Activated naive CD4-positive, alpha-beta T cell treated with anti-CD3 and anti-CD28 coated beads, Interleukin-2, amount 10 ng/mL, durations not matched to agents 7 days and 5 days (primary cell): ENCODE results near the gene ZFX.

Experiments used
- CTCF ChIA-PET: fragments of 350-600 bp; sonication (Branson Sonifier 250); formaldehyde crosslinking; loops from one replicate; lab custom pipeline; 2021; ENCODE audit warnings: antibody characterized with exemption; lab: Charles Lee
- DNase-seq: peaks from one replicate; pipeline ENCODE4 v3.0.0-alpha.2; 2020
- H3K27ac Mint-ChIP-seq: one replicate; pipeline ENCODE4 v1.8.0; 2021; ENCODE audit warnings: mild to moderate bottlenecking, moderate library complexity, mixed read lengths
- H3K27me3 Mint-ChIP-seq: one replicate; pipeline ENCODE4 v1.8.0; 2021; ENCODE audit warnings: mild to moderate bottlenecking, mixed read lengths
- H3K36me3 Mint-ChIP-seq: one replicate; pipeline ENCODE4 v1.8.0; 2021; ENCODE audit warnings: mixed read lengths
- H3K4me1 Mint-ChIP-seq: one replicate; pipeline ENCODE4 v1.8.0; 2021; ENCODE audit warnings: mixed read lengths
- H3K4me3 Mint-ChIP-seq: one replicate; pipeline ENCODE4 v1.8.0; 2021; ENCODE audit warnings: mild to moderate bottlenecking, moderate library complexity, mixed read lengths
- H3K9me3 Mint-ChIP-seq: one replicate; pipeline ENCODE4 v1.8.0; 2021; ENCODE audit warnings: mixed read lengths

The ZFX gene

DNA sequence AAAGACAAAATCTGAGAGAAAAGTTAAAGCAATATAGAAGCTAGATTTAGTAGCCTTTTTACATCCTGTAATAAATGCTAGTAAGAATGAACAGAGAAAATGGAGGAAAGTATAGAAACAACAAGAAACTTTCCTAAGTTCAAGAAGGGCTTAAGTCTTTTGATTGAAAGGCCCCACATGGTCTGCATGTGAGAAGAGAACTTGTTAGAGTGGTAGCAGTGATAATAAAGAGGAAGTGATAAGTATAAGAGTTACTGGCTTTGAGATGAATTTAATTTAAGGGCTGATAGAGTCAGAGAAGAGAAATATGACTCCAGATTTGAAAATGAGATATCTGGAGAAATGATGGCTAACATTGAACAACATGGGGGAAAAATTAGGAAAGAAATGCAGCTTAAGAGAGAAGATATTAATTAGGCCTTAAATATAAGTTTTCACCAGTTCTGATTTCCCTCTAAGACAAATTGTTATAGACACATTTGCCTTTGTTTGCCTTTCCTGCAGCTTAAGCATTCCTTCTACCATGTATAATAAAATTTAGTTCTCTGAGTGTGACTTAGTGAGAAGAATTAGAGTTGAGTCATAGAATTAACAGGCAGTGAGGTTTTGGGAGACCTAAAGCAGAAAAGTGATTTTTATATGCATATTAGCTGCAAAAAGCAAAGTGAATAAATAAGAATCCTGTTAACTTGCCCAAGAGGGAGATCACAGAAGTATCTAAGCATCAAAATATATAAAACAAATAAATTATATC lies 18.4 kb downstream of the ZFX start:
- peaks cover 24% of the 10 kb centered on the region for H3K36me3 Mint-ChIP-seq
- H3K27me3 Mint-ChIP-seq = no peaks in the 10 kb centered on the region
- no peak overlapping the region for H3K4me3 Mint-ChIP-seq
- no peaks in the 10 kb centered on the region for H3K9me3 Mint-ChIP-seq
- no peak for DNase-seq
- peaks cover 34% of the 10 kb centered on the region for H3K4me1 Mint-ChIP-seq
- no peak overlapping the region for H3K27ac Mint-ChIP-seq
- CTCF ChIA-PET = no interaction called here

DNA sequence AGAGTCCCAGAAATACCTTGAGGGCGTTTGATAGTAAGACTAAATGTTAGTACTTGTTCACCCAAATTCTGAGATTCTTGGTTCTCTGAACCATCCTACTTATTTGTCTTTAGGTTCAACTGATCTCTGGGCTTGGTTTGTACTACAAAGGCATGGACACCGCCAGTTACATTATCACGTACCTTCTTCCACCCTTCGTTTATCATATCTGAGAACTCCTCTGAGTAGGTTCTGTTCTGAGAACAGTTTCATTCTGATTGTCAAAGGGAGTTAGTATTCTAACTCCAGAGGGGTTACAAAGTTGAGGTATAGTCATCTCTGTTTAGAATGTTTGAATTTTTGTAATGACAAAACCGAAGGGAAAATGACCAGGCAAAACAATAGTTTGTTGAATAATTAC lies 19.3 kb downstream of the ZFX start:
- H3K4me1 Mint-ChIP-seq = peaks cover 34% of the 10 kb centered on the region
- H3K36me3 Mint-ChIP-seq = peaks cover 27% of the 10 kb centered on the region
- no peaks in the 10 kb centered on the region for H3K27me3 Mint-ChIP-seq
- no peak for DNase-seq
- CTCF ChIA-PET = no interaction called here
- H3K27ac Mint-ChIP-seq = peak overlapping the region; percentile 79
- no peaks in the 10 kb centered on the region for H3K9me3 Mint-ChIP-seq
- H3K4me3 Mint-ChIP-seq = no peak overlapping the region

- Mint-ChIP-seq H3K27ac (peak overlapping the region; percentile 79), H3K9me3 (no peaks in the 10 kb centered on the region), H3K4me1 (peaks cover 34% of the 10 kb centered on the region), H3K4me3 (no peak overlapping the region), H3K27me3 (no peaks in the 10 kb centered on the region), H3K36me3 (peaks cover 27% of the 10 kb centered on the region)
- CTCF ChIA-PET = no interaction called here
- no peak for DNase-seq
Observed at GRCh38 chrX:24169211-24169610, 19.7 kb downstream of the ZFX start.

DNA sequence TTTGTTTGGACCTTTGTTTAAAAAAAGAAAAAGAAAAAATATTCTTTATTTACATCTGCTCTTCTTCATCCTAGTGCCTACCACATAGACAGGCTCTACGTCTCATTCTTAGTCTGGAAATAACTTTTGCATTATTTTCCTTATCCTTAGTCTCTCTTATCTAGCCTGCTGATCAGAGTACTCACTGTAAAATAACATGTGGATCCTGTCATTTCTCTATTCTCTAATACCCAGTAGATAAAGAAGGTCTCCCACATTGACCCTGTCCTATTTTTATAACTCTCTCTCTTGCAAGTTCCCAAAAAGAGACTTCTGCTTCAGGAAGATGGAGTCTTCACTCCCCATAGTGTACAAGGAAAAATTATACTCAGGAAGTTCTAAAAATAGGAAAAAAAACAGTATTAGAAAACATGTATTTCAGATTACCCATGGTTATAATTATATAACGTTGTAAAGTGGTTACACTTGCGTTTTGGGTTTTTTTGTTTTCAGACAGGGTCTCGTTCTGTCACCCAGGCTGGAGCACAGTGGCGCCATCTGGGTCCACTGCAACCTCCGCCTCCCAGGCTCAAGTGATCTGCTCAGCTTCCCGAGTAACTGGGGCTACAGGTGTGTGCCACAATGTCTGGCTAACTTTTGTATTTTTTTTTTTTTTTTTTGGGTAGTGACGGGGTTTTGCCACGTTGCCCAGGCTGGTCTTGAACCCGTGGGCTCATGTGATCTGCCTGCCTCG lies 23.8 kb downstream of the ZFX start:
- H3K27ac Mint-ChIP-seq = no peak overlapping the region

DNA sequence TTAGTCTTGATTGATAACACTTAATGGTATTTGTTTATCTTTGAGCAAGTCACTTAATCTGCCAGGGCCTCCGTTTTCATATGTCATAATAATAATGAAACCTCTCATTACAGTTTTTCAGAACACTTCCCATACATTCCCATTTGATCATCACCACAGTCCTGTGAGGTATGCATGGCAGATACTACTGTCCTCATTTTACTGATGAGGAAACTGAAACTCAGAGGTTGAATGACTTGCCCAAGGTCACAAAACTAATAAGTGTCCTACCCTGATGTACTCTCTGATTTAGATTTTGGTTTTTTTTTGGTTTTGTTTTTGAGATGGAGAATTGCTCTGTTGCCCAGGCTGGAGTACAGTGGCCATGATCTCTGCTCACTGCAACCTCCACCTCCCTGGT lies 25.7 kb downstream of the ZFX start:
- Mint-ChIP-seq H3K9me3 (no peaks in the 10 kb centered on the region), H3K36me3 (peaks cover 25% of the 10 kb centered on the region), H3K27me3 (no peaks in the 10 kb centered on the region), H3K4me3 (no peak overlapping the region), H3K4me1 (peaks cover 4% of the 10 kb centered on the region), H3K27ac (no peak overlapping the region)
- CTCF ChIA-PET = no interaction called here
- DNase-seq = no peak

More for the DNA sequence above, 23.8 kb downstream of the ZFX start:
- CTCF ChIA-PET = no interaction called here
- Mint-ChIP-seq H3K27me3 (no peaks in the 10 kb centered on the region), H3K4me3 (no peak overlapping the region), H3K9me3 (no peaks in the 10 kb centered on the region), H3K4me1 (peaks cover 18% of the 10 kb centered on the region), H3K36me3 (peaks cover 35% of the 10 kb centered on the region)
- no peak for DNase-seq

GRCh38 chrX:24178441-24178840 lies 28.9 kb downstream of the ZFX start:
- Mint-ChIP-seq H3K27me3 (no peaks in the 10 kb centered on the region), H3K9me3 (no peaks in the 10 kb centered on the region), H3K4me3 (no peak overlapping the region), H3K36me3 (peaks cover 16% of the 10 kb centered on the region), H3K27ac (no peak overlapping the region), H3K4me1 (no peaks in the 10 kb centered on the region)
- CTCF ChIA-PET = no interaction called here
- no peak for DNase-seq

DNA sequence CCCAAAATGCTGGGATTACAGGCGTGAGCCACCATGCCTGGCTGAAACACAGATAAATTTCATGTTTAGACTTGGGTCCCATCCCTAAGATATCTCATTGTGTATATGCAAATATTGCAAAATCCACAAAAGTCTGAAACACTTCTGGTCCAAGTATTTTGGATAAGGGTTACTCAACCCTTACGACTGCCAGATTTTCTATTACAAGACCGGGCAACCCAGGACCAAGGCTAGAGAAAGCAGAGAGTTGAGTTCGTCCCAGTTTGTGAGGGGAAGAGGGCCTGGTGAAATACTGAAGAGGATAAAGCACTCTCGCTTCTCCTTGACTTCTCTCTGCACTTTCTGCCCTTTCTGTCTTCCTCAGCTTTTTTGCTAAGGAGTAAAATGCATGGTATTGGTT lies 34.5 kb downstream of the ZFX start:
- no peak for DNase-seq
- Mint-ChIP-seq H3K4me3 (no peak overlapping the region), H3K27me3 (no peaks in the 10 kb centered on the region), H3K4me1 (peaks cover 11% of the 10 kb centered on the region), H3K27ac (peak overlapping the region; percentile 1), H3K36me3 (peaks cover 14% of the 10 kb centered on the region), H3K9me3 (no peaks in the 10 kb centered on the region)
- CTCF ChIA-PET = no interaction called here

- Mint-ChIP-seq H3K9me3 (no peaks in the 10 kb centered on the region), H3K27me3 (no peaks in the 10 kb centered on the region), H3K36me3 (peaks cover 17% of the 10 kb centered on the region), H3K27ac (no peak overlapping the region), H3K4me1 (peaks cover 14% of the 10 kb centered on the region), H3K4me3 (no peak overlapping the region)
- no peak for DNase-seq
- CTCF ChIA-PET = no interaction called here
Observed at GRCh38 chrX:24186483-24186882, 37.0 kb downstream of the ZFX start.

GRCh38 chrX:24186986-24187385 lies 37.5 kb downstream of the ZFX start:
- no peak for DNase-seq
- Mint-ChIP-seq H3K36me3 (peaks cover 17% of the 10 kb centered on the region), H3K4me1 (peaks cover 14% of the 10 kb centered on the region), H3K27ac (no peak overlapping the region), H3K4me3 (no peak overlapping the region), H3K9me3 (no peaks in the 10 kb centered on the region), H3K27me3 (no peaks in the 10 kb centered on the region)
- CTCF ChIA-PET = no interaction called here

DNA sequence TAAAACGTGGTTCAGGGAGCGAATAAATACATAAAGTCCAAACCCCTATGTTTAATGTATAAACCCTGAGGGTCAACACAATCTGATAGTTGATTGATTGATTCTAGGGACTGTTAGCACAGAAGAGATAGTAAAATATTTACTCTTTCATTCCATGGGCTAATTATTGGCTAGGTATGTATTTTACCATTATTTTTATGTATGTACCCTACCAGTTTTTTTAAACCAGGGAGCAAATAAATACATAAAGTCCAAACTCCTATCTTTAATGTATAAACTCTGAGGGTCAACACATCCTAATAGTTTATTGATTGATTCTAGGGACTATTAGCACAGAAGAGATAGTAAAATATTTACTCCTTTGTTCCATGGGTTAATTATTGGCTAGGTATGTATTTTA lies 40.0 kb downstream of the ZFX start:
- H3K9me3 Mint-ChIP-seq = no peaks in the 10 kb centered on the region
- H3K4me1 Mint-ChIP-seq = peaks cover 14% of the 10 kb centered on the region
- H3K27me3 Mint-ChIP-seq = no peaks in the 10 kb centered on the region
- H3K27ac Mint-ChIP-seq = no peak overlapping the region
- no peak overlapping the region for H3K4me3 Mint-ChIP-seq
- CTCF ChIA-PET = no interaction called here
- DNase-seq = no peak
- peaks cover 20% of the 10 kb centered on the region for H3K36me3 Mint-ChIP-seq

GRCh38 chrX:24190500-24191156 lies 41.1 kb downstream of the ZFX start:
- H3K27me3 Mint-ChIP-seq = no peaks in the 10 kb centered on the region
- CTCF ChIA-PET = interaction anchor here (0.6 kb wide), 1 partner anchor 43 kb away, joined by 3 read pairs; no protein-coding TSS in a partner anchor
- peaks cover 14% of the 10 kb centered on the region for H3K4me1 Mint-ChIP-seq
- no peak overlapping the region for H3K27ac Mint-ChIP-seq
- H3K9me3 Mint-ChIP-seq = no peaks in the 10 kb centered on the region
- H3K36me3 Mint-ChIP-seq = peaks cover 20% of the 10 kb centered on the region
- no peak overlapping the region for H3K4me3 Mint-ChIP-seq
- no peak for DNase-seq

GRCh38 chrX:24196509-24196908 lies 47.0 kb downstream of the ZFX start:
- no peaks in the 10 kb centered on the region for H3K27me3 Mint-ChIP-seq
- no peak for DNase-seq
- peaks cover 12% of the 10 kb centered on the region for H3K4me1 Mint-ChIP-seq
- no peaks in the 10 kb centered on the region for H3K9me3 Mint-ChIP-seq
- CTCF ChIA-PET = no interaction called here
- no peak overlapping the region for H3K4me3 Mint-ChIP-seq
- no peak overlapping the region for H3K27ac Mint-ChIP-seq
- peaks cover 9% of the 10 kb centered on the region for H3K36me3 Mint-ChIP-seq

GRCh38 chrX:24198101-24198500 lies 48.6 kb downstream of the ZFX start:
- H3K27me3 Mint-ChIP-seq = no peaks in the 10 kb centered on the region
- H3K4me1 Mint-ChIP-seq = peaks cover 14% of the 10 kb centered on the region
- CTCF ChIA-PET = no interaction called here
- H3K27ac Mint-ChIP-seq = no peak overlapping the region
- DNase-seq = no peak
- H3K36me3 Mint-ChIP-seq = peaks cover 16% of the 10 kb centered on the region
- H3K4me3 Mint-ChIP-seq = no peak overlapping the region
- no peaks in the 10 kb centered on the region for H3K9me3 Mint-ChIP-seq

- CTCF ChIA-PET = no interaction called here
- H3K9me3 Mint-ChIP-seq = no peaks in the 10 kb centered on the region
- H3K27me3 Mint-ChIP-seq = no peaks in the 10 kb centered on the region
- peaks cover 17% of the 10 kb centered on the region for H3K36me3 Mint-ChIP-seq
- H3K4me1 Mint-ChIP-seq = peaks cover 17% of the 10 kb centered on the region
- no peak for DNase-seq
- no peak overlapping the region for H3K27ac Mint-ChIP-seq
- no peak overlapping the region for H3K4me3 Mint-ChIP-seq
Observed at GRCh38 chrX:24200133-24200532, 50.6 kb downstream of the ZFX start.
